Endothelial cell of umbilical vein (primary cell): ENCODE results near the gene AGPAT2.

Experiments
- EZH2 ChIP-seq: IDR thresholded peaks from 2 replicates; pipeline ENCODE4 v1.6.1; 2012; ENCODE audit warnings: borderline replicate concordance, low read depth, mild to moderate bottlenecking, moderate library complexity, low read length, inconsistent platforms; ENCODE audit not compliant: severe bottlenecking
- FOS ChIP-seq: IDR thresholded peaks from 2 replicates; pipeline ENCODE4 v1.6.1; 2011; ENCODE audit warnings: mild to moderate bottlenecking, low read length, moderate library complexity, borderline replicate concordance; ENCODE audit not compliant: insufficient read depth
- JUN ChIP-seq: IDR thresholded peaks from 2 replicates; pipeline ENCODE4 v1.6.1; 2011; ENCODE audit warnings: borderline replicate concordance, low read depth; ENCODE audit not compliant: insufficient read length, insufficient read depth
- POLR2A ChIP-seq: IDR thresholded peaks from 2 replicates; pipeline ENCODE4 v1.6.1; 2012; ENCODE audit warnings: low read depth, mild to moderate bottlenecking, control low read depth, low read length
- POLR2AphosphoS5 ChIP-seq: IDR thresholded peaks from 2 replicates; pipeline ENCODE4 v1.6.1; 2012; ENCODE audit warnings: low read depth, mild to moderate bottlenecking, control low read depth, low read length, moderate library complexity; ENCODE audit not compliant: insufficient read depth
- TF ChIP-seq, protein P1 (sequence below), 2 donors: IDR thresholded peaks; 1 replicate in 1 of 2; 2 replicates in 1 of 2; pipeline ENCODE4 v1.5.1; 2011; ENCODE audit warnings: low read length in 2 of 2, mild to moderate bottlenecking in 2 of 2, moderate library complexity in 2 of 2, control low read depth in 1 of 2, inconsistent platforms in 1 of 2, low read depth in 1 of 2; ENCODE audit not compliant: insufficient read depth in 1 of 2; ENCODE audit errors: extremely low read depth in 1 of 2
- TF ChIP-seq, protein P2 (sequence below): IDR thresholded peaks from 2 replicates; pipeline ENCODE4 v1.6.1; 2011; ENCODE audit not compliant: insufficient read depth, insufficient read length

- TF ChIP-seq, protein P1, sequence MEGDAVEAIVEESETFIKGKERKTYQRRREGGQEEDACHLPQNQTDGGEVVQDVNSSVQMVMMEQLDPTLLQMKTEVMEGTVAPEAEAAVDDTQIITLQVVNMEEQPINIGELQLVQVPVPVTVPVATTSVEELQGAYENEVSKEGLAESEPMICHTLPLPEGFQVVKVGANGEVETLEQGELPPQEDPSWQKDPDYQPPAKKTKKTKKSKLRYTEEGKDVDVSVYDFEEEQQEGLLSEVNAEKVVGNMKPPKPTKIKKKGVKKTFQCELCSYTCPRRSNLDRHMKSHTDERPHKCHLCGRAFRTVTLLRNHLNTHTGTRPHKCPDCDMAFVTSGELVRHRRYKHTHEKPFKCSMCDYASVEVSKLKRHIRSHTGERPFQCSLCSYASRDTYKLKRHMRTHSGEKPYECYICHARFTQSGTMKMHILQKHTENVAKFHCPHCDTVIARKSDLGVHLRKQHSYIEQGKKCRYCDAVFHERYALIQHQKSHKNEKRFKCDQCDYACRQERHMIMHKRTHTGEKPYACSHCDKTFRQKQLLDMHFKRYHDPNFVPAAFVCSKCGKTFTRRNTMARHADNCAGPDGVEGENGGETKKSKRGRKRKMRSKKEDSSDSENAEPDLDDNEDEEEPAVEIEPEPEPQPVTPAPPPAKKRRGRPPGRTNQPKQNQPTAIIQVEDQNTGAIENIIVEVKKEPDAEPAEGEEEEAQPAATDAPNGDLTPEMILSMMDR (IDR thresholded peaks at IDR 0.05; ENCODE audit: extremely low read depth in 1 of 2, insufficient read depth in 1 of 2, low read depth in 1 of 2, low read length in 2 of 2), result no peak
- TF ChIP-seq POLR2AphosphoS5 (no peak), FOS (no peak), JUN (no peak), POLR2A (no peak), EZH2 (no peak)
- TF ChIP-seq, protein P2, sequence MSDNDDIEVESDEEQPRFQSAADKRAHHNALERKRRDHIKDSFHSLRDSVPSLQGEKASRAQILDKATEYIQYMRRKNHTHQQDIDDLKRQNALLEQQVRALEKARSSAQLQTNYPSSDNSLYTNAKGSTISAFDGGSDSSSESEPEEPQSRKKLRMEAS, result no peak
These were observed 3.6 kb upstream of the AGPAT2 start for GRCh38 chr9:136690806-136691261.
